ENCODE measurements around the gene PURB.
"Not testable (repeated sequence)": the region's sequence is repeated elsewhere in the genome, so short reads cannot be mapped to it uniquely, and the experiment has no call there.

Gene PURB

GRCh38 chr7:44891372-44891771 is 6.0 kb upstream of the PURB start:
- no peak for DNase-seq

- DNase-seq: no peak
Observed at GRCh38 chr7:44889086-44889781, 3.9 kb upstream of the PURB start.

- no peak for DNase-seq
Observed at GRCh38 chr7:44887293-44887692, 2.0 kb upstream of the PURB start.

GRCh38 chr7:44884621-44885393 is 523 bp downstream of the PURB start:
- peak; percentile 12 for DNase-seq

DNA sequence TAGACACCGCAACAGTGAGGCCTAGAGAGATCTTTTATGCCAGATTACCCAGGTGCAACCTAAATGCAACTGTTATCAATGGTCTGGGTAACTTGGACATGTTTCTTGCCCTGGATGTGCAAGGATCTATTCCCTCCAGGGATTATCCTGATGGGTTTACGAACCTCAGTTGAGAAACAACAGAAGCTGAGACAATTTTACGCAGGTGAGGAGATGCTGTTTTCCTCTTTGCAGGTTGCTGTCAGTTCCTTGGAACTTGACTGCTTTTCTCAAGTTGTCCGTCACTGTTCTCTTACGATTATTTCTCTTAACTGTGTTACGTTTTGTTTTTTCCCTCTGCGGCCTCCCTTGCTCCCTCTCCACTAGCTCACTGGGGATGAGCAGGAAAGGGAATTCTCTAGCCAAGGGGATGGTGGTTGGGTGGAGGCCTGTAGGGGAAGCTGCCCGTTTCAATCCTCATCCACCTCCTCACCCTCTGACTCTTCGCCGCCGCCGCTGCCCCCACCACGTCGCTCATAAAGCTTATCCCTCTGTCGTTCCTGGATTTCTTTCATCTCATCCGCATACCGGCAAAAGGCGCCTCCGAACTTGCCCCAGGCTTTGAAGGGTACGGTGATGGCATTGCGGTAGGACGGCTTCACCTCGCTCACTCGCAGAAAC is 1.2 kb downstream of the PURB start:
- DNase-seq: no peak

DNA sequence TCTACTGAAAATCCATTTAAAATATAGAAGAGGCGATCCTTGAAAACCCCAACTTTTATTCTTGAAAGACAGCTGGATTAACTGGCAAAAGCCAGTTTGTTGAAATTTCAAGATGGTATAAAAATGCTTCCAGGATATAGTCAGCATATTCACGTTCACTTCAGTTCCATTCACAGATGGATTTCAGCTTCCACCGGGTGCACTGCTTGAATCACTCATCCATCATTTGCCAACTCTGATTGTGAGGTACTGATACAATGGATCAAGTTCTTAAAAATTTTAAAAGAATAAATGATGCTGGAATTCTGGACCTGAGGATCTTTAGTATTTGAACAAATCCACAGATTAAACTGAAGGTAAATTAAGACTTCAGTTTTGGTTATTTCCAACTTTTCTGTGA is 2.4 kb downstream of the PURB start:
- DNase-seq: no peak

GRCh38 chr7:44881610-44882009 is 3.7 kb downstream of the PURB start:
- DNase-seq: no peak

GRCh38 chr7:44881066-44881600 is 4.2 kb downstream of the PURB start:
- DNase-seq: no peak

DNA sequence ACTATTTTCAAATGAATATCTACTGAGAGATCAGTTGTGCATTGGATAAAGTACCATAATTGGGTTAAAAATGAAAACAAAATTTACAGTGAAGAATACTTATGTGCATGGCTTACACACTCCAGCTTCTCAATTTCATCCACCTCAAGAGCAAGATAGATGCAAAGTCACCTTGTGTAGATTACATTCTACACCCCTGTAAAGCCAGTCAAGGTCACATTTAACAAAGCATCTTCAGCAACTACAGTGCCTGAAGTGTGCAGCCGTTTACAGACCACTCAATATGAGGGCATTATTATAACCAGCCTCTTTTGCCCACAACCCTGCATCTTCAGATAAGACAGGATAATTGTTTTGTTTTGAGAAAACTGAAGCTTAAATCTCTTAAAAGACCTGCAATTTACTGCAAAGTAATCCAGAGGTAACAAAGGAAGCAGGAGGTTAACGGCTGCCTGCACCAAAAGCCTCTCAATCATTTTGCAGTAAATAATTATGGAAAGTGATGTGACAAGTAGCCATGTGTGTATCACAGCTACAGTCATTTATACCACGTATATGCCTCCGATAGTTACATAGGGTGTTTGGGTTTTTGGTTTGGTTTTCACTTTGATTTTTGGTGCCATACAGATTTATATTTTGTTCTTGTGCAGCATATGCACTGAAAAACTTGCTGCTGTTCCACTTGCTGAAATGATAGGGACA is 4.9 kb downstream of the PURB start:
- no peak for DNase-seq

- DNase-seq: no peak
Observed at GRCh38 chr7:44876393-44876792, 8.9 kb downstream of the PURB start.

- no peak for DNase-seq
Observed at GRCh38 chr7:44875241-44875640, 10.1 kb downstream of the PURB start.

DNA sequence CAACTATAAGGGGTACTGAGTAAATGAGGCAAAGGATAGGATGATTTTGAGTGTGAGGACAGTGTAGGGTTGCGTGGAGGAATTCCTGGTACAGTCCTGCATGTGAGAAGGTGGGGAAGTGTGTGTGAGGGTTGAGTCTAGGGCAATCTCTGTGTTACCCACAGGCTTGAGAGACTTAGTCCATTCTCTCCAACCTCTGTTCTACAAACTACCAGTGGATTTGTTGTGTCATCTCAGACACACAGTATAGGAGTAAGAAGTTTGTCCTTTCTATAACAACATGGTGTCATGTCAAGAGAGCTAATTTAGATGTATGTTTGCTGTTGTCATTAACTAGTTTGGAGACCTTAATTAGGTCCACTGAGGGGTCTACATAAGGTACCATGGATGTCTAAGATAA is 12.5 kb downstream of the PURB start:
- no peak for DNase-seq

GRCh38 chr7:44871918-44872317 is 13.4 kb downstream of the PURB start:
- not testable (repeated sequence) for DNase-seq

DNA sequence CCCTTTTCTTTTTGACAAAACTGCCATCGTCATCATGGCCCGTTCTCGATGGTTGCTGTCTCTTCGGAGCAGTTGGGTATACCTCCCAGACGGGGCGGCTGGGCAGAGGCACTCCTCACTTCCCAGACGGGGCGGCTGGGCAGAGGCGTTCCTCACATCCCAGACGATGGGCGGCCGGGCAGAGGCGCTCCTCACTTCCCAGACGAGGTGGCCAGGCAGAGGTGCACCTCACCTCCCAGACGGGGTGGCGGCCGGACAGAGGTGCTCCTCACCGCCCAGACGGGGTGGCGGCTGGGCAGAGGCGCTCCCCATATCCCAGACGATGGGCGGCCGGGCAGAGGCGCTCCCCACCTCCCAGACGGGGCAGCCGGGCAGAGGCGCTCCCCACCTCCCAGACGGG is 14.6 kb downstream of the PURB start:
- not testable (repeated sequence) for DNase-seq

DNA sequence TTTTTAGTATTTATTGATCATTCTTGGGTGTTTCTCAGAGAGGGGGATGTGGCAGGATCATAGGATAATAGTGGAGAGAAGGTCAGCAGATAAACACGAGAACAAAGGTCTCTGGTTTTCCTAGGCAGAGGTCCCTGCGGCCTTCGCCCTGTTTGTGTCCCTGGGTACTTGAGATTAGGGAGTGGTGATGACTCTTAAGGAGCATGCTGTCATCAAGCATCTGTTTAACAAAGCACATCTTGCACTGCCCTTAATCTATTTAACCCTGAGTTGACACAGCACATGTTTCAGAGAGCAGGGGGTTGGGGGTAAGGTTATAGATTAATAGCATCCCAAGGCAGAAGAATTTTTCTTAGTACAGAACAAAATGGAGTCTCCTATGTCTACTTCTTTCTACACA is 15.0 kb downstream of the PURB start:
- DNase-seq: not testable (repeated sequence)

DNA sequence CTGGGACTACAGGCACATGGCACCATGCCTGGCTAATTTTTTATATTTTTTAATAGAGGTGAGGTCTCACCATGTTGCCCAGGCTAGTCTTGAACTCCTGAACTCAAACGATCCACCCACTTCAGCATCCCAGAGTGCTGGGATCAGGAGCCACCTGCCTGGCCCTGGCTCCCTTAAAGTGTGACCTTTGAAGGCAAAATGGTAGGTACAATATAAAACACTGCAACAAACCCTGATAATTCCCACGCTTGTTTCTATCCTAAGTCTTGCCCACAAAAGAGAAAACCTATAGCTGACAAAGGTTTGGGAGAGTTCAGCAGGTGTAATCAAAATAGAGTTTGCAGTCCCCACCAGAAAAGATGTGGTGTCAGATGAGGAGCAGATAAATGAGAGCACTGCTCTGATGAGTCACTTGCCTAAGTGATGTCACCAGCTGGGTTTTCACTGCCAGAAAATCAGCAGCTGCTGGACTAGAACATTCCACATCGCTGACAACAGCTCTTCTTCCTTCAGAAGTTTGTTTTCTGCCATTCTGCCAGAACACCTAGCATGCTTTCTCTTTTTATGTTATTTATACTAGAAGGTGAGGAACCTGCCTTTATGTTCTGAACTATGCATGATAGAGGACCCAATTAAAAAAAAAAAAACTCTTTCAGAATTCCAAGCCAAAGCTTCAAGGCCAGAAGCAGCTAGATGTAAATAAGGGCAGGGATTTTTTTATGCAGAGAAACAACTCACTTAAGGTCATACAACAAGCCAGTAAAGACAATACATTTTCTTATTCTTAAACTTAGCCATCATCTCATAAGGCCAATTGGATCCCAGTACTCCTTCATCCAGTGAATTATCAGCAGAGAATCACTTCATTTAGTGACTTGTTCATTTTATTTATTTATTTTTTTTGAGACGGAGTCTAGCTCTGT is 18.0 kb downstream of the PURB start:
- DNase-seq: no peak

- DNase-seq: not testable (repeated sequence)
Observed at GRCh38 chr7:44861949-44862348, 23.4 kb downstream of the PURB start.

DNA sequence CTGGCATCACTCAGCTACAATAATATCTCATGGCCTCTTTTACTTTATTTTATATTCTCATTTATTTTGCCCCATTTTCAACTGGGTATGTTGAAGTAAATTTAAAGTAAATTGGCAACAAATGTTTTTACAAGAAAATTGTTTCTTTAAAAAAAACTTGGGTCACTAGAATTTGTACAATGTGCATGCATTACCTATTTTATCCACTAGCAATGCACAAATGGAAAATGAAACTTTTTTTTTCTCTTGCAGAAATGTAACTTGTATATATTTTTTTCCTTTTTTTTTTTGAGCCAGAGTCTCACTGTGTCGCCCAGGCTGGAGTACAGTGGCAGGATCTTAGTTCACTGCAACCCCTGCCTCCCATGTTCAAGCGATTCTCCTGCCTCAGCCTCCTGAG is 27.2 kb downstream of the PURB start:
- no peak for DNase-seq

- DNase-seq: no peak
Observed at GRCh38 chr7:44854644-44855364, 30.5 kb downstream of the PURB start.

DNA sequence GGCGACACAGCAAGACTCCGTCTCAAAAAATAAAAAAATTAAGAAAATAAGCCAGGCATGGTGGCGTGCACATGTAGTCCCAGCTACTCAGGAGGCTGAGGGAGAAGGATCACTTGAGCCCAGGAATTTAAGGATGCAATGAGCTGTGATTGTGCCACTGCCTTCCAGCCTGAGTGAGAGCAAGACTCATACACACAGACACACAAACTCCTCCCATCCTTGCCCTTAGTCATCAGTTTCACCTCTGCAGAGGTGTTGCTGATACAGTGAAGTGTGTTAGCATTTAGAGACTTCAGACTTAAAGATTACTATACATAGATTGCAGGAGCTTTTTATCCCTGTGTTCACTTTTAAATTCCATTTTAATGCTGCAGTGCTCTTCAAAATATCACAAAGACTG is 31.9 kb downstream of the PURB start:
- DNase-seq: no peak

GRCh38 chr7:44852590-44852989 is 32.7 kb downstream of the PURB start:
- DNase-seq: no peak
